ENCODE results near the gene ITLN2. TPM values are rescaled to one million over a fixed set of nuclear protein-coding genes. Genes with fewer than 3 reads are reported as not detected.
"Not testable (repeated sequence)": the region's sequence is repeated elsewhere in the genome, so short reads cannot be mapped to it uniquely, and the experiment has no call there.

Gene ITLN2
- total and polyA plus RNA-seq, 11 donors, result 0.15 to 4.1 (median 0.34) TPM; not detected in 7

DNA sequence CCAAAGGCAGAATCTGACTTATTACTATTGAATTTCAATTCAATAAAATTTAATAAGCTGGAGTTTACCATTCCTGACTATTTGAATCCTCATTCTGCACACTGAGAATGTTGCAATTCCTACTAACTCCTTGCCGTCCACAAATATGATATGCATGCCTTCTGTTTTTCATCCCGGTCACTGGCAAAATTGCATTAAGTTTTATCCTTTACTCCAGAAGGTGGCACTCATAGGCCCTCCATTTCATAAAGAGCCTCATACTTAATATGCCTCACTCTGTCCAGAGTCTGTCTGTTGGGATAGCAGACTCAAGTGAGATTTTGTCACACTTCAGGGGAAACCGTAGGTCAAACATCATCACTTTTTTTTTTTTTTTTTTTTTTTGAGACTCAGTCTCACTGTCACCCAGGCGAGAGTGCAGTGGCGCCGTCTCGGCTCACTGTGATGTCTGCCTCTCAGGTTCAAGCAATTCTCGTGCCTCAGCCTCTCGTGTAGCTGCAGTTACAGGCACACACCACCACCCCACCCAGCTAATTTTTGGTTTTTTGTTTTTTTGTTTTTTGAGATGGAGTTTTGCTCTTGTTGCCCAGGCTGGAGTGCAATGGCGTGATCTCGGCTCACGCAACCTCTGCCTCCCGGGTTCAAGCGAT is 39.1 kb upstream of the ITLN2 start:
- WGBS, 4 donors, result 72 to 78% (median 74%) methylated on average over 14 of the region's 14 CpGs
- peak in 3 of 4 donors; percentile 31 to 62 (median 55) for ATAC-seq

GRCh38 chr1:160992036-160992435 is 37.4 kb upstream of the ITLN2 start:
- not testable (repeated sequence) for H3K36me3 ChIP-seq, H3K27me3 ChIP-seq, H3K27ac ChIP-seq, DNase-seq, H3K9me3 ChIP-seq, ATAC-seq, H3K4me3 ChIP-seq
- WGBS, 4 donors, result 87 to 98% (median 91%) methylated on average over 4 of the region's 4 CpGs
- H3K4me1 ChIP-seq, result peaks cover 0 to 17% (median 0%) of the 10 kb centered on the region in 12 donors
- intact Hi-C loops (cut with DNase I), result loop anchor here in 7 of 10 donors (2.0 to 10.0 kb wide), 5 partner anchors 53 to 265 kb away; partner anchors contain the start of genes USF1 (in 3 of the 7), DEDD (in 2 of the 7) and KLHDC9 (in 1 of the 7)

More for the DNA sequence above, 39.1 kb upstream of the ITLN2 start:
- DNase-seq, result no peak
- Histone ChIP-seq H3K9me3 (no peaks in the 10 kb centered on the region), H3K27ac (no peak overlapping the region), H3K27me3 (no peaks in the 10 kb centered on the region), H3K4me1 (peaks cover 0 to 28% (median 5%) of the 10 kb centered on the region in 12 donors), H3K4me3 (no peak overlapping the region), H3K36me3 (peaks cover 0 to 8% (median 0%) of the 10 kb centered on the region in 9 donors)
- TF ChIP-seq CTCF (IDR thresholded peaks at IDR 0.05) (peak in 9 of 12 donors; percentile 8 to 52 (median 27)), POLR2A (IDR thresholded peaks at IDR 0.05) (no peak)
- intact Hi-C loops (cut with DNase I), result loop anchor here in 7 of 10 donors (2.0 to 10.0 kb wide), 5 partner anchors 51 to 266 kb away; partner anchors contain the start of genes USF1 (in 3 of the 7), DEDD (in 2 of the 7) and KLHDC9 (in 1 of the 7)

GRCh38 chr1:160987359-160988050 is 32.9 kb upstream of the ITLN2 start:
- Histone ChIP-seq H3K36me3 (no peaks in the 10 kb centered on the region), H3K27me3 (peaks cover 0 to 8% (median 3%) of the 10 kb centered on the region in 9 donors), H3K27ac (no peak overlapping the region), H3K9me3 (no peaks in the 10 kb centered on the region), H3K4me1 (peaks cover 0 to 9% (median 0%) of the 10 kb centered on the region in 12 donors), H3K4me3 (no peak overlapping the region)
- no peak for DNase-seq
- no peak for TF ChIP-seq CTCF (IDR thresholded peaks at IDR 0.05)
- no peak for TF ChIP-seq POLR2A (IDR thresholded peaks at IDR 0.05)
- intact Hi-C loops (cut with DNase I), result loop anchor here in 1 of 10 donors (10.0 kb wide), 1 partner anchor 153 kb away; no protein-coding TSS in a partner anchor
- ATAC-seq, result no peak
- WGBS, 4 donors, result 81 to 83% (median 83%) methylated on average over 8 of the region's 8 CpGs

GRCh38 chr1:160985723-160986122 is 31.1 kb upstream of the ITLN2 start:
- H3K27me3 ChIP-seq, result peaks cover 5 to 25% (median 16%) of the 10 kb centered on the region in 9 donors
- H3K4me3 ChIP-seq, result no peak overlapping the region
- H3K4me1 ChIP-seq, result peaks cover 0 to 21% (median 0%) of the 10 kb centered on the region in 12 donors
- no peak overlapping the region for H3K27ac ChIP-seq
- no peaks in the 10 kb centered on the region for H3K9me3 ChIP-seq
- DNase-seq, result no peak
- ATAC-seq, result no peak
- no peaks in the 10 kb centered on the region for H3K36me3 ChIP-seq
- 85 to 87% (median 85%) methylated on average over 4 of the region's 4 CpGs for WGBS, 4 donors
- TF ChIP-seq CTCF (IDR thresholded peaks at IDR 0.05), result no peak
- TF ChIP-seq POLR2A (IDR thresholded peaks at IDR 0.05), result no peak
- intact Hi-C loops (cut with DNase I), result loop anchor here in 1 of 10 donors (10.0 kb wide), 1 partner anchor 151 kb away; no protein-coding TSS in a partner anchor
